Activated T-cell treated with anti-CD3 and anti-CD28 coated beads, Interleukin-2, amount 50 U/mL, for 72 hours (primary cell): ENCODE data around the gene SS18. TPM values are rescaled to one million over a fixed set of nuclear protein-coding genes. Genes with fewer than 3 reads are reported as not detected.

ENCODE experiments used
- ATAC-seq, 2 donors: fragments of 150-1000 bp; cut with Tn5 transposase; replicated peaks in 1 of 2; 2 replicates each; pipeline ENCODE4 v1.10.0; 2021; ENCODE audit warnings: moderate library complexity in 2 of 2, mild to moderate bottlenecking in 1 of 2
- DNase-seq, 2 donors: peaks; one replicate each; pipeline ENCODE4 v3.0.0; 2021 to 2022; ENCODE audit warnings: mixed read lengths in 1 of 2
- H3K27ac Mint-ChIP-seq: one replicate; pipeline ENCODE4 v1.8.0; 2022; ENCODE audit warnings: mild to moderate bottlenecking, moderate library complexity, mixed read lengths
- H3K27me3 Mint-ChIP-seq: one replicate; pipeline ENCODE4 v1.8.0; 2022; ENCODE audit warnings: low read depth, mixed read lengths
- H3K36me3 Mint-ChIP-seq, 2 donors: one replicate each; pipeline ENCODE4 v1.8.0; 2022; ENCODE audit warnings: mixed read lengths in 2 of 2, mild to moderate bottlenecking in 1 of 2; ENCODE audit not compliant: insufficient read depth in 2 of 2
- H3K4me1 Mint-ChIP-seq: one replicate; pipeline ENCODE4 v1.8.0; 2022; ENCODE audit warnings: low read depth, mixed read lengths
- H3K4me3 Mint-ChIP-seq, 2 donors: one replicate each; pipeline ENCODE4 v1.8.0; 2022; ENCODE audit warnings: mild to moderate bottlenecking in 2 of 2, mixed read lengths in 2 of 2, moderate library complexity in 2 of 2
- H3K9me3 Mint-ChIP-seq, 2 donors: one replicate each; pipeline ENCODE4 v1.8.0; 2022; ENCODE audit warnings: mixed read lengths in 2 of 2
- total RNA-seq, 2 donors: library from RNA; stranded (reverse); gene quantifications; one replicate each; pipeline ENCODE4 v1.2.3, GENCODE V29; 2022

The SS18 gene
- total RNA-seq, 2 donors from 2014 or later = 58.6 to 59.9 TPM

- Mint-ChIP-seq H3K27me3 (no peaks in the 10 kb centered on the region), H3K4me3 (no peak overlapping the region), H3K9me3 (peaks cover 0 to 2% of the 10 kb centered on the region in 2 donors), H3K36me3 (peaks cover 0 to 7% of the 10 kb centered on the region in 2 donors), H3K27ac (peak overlapping the region; percentile 76), H3K4me1 (no peaks in the 10 kb centered on the region)
- DNase-seq (no peak), ATAC-seq (no peak)
Observed at GRCh38 chr18:26008619-26009018, 81.8 kb downstream of the SS18 start.

GRCh38 chr18:26008096-26008495 lies 82.3 kb downstream of the SS18 start:
- Mint-ChIP-seq H3K27me3 (no peaks in the 10 kb centered on the region), H3K27ac (peak overlapping the region; percentile 58), H3K9me3 (peaks cover 0 to 2% of the 10 kb centered on the region in 2 donors), H3K36me3 (peaks cover 0 to 7% of the 10 kb centered on the region in 2 donors), H3K4me3 (no peak overlapping the region), H3K4me1 (no peaks in the 10 kb centered on the region)
- DNase-seq (no peak), ATAC-seq (no peak)

- peaks cover 0 to 5% of the 10 kb centered on the region in 2 donors for H3K36me3 Mint-ChIP-seq
- no peak overlapping the region for H3K27ac Mint-ChIP-seq
- no peak overlapping the region for H3K4me3 Mint-ChIP-seq
- H3K4me1 Mint-ChIP-seq = no peaks in the 10 kb centered on the region
- ATAC-seq (no peak), DNase-seq (no peak)
- peaks cover 0 to 2% of the 10 kb centered on the region in 2 donors for H3K9me3 Mint-ChIP-seq
- H3K27me3 Mint-ChIP-seq = no peaks in the 10 kb centered on the region
Observed at GRCh38 chr18:26005950-26006349, 84.5 kb downstream of the SS18 start.

- H3K27me3 Mint-ChIP-seq = no peaks in the 10 kb centered on the region
- H3K4me3 Mint-ChIP-seq = no peak overlapping the region
- no peak overlapping the region for H3K27ac Mint-ChIP-seq
- DNase-seq (no peak), ATAC-seq (no peak)
- H3K9me3 Mint-ChIP-seq = no peaks in the 10 kb centered on the region
- no peaks in the 10 kb centered on the region for H3K4me1 Mint-ChIP-seq
- no peaks in the 10 kb centered on the region for H3K36me3 Mint-ChIP-seq
Observed at GRCh38 chr18:26004832-26005231, 85.6 kb downstream of the SS18 start.

- Mint-ChIP-seq H3K27ac (no peak overlapping the region), H3K4me3 (no peak overlapping the region), H3K36me3 (no peaks in the 10 kb centered on the region), H3K9me3 (peaks cover 0 to 3% of the 10 kb centered on the region in 2 donors), H3K4me1 (no peaks in the 10 kb centered on the region), H3K27me3 (no peaks in the 10 kb centered on the region)
- ATAC-seq = no peak
- no peak for DNase-seq
Observed at GRCh38 chr18:26003817-26004216, 86.6 kb downstream of the SS18 start.

GRCh38 chr18:26003356-26003755 lies 87.1 kb downstream of the SS18 start:
- H3K4me3 Mint-ChIP-seq = no peak overlapping the region
- ATAC-seq (no peak), DNase-seq (no peak)
- no peak overlapping the region for H3K27ac Mint-ChIP-seq
- no peaks in the 10 kb centered on the region for H3K27me3 Mint-ChIP-seq
- H3K36me3 Mint-ChIP-seq = no peaks in the 10 kb centered on the region
- H3K4me1 Mint-ChIP-seq = no peaks in the 10 kb centered on the region
- H3K9me3 Mint-ChIP-seq = peaks cover 0 to 3% of the 10 kb centered on the region in 2 donors

GRCh38 chr18:26002375-26002910 lies 88.0 kb downstream of the SS18 start:
- ATAC-seq (no peak), DNase-seq (no peak)
- no peak overlapping the region for H3K27ac Mint-ChIP-seq
- no peaks in the 10 kb centered on the region for H3K4me1 Mint-ChIP-seq
- H3K4me3 Mint-ChIP-seq = no peak overlapping the region
- H3K36me3 Mint-ChIP-seq = no peaks in the 10 kb centered on the region
- peaks cover 0 to 3% of the 10 kb centered on the region in 2 donors for H3K9me3 Mint-ChIP-seq
- no peaks in the 10 kb centered on the region for H3K27me3 Mint-ChIP-seq

GRCh38 chr18:25998461-25998860 lies 92.0 kb downstream of the SS18 start:
- H3K27ac Mint-ChIP-seq = no peak overlapping the region
- DNase-seq (no peak), ATAC-seq (no peak)
- no peaks in the 10 kb centered on the region for H3K4me1 Mint-ChIP-seq
- no peaks in the 10 kb centered on the region for H3K27me3 Mint-ChIP-seq
- H3K4me3 Mint-ChIP-seq = no peak overlapping the region
- peaks cover 0 to 3% of the 10 kb centered on the region in 2 donors for H3K9me3 Mint-ChIP-seq
- no peaks in the 10 kb centered on the region for H3K36me3 Mint-ChIP-seq

- no peaks in the 10 kb centered on the region for H3K4me1 Mint-ChIP-seq
- H3K27ac Mint-ChIP-seq = no peak overlapping the region
- H3K27me3 Mint-ChIP-seq = no peaks in the 10 kb centered on the region
- DNase-seq = no peak
- H3K9me3 Mint-ChIP-seq = no peaks in the 10 kb centered on the region
- no peak overlapping the region for H3K4me3 Mint-ChIP-seq
- no peak for ATAC-seq
- H3K36me3 Mint-ChIP-seq = no peaks in the 10 kb centered on the region
Observed at GRCh38 chr18:25992566-25992965, 97.8 kb downstream of the SS18 start.

GRCh38 chr18:25990473-25990872 lies 99.9 kb downstream of the SS18 start:
- H3K36me3 Mint-ChIP-seq = no peaks in the 10 kb centered on the region

GRCh38 chr18:25985707-25986394 lies 104.6 kb downstream of the SS18 start:
- DNase-seq (no peak), ATAC-seq (no peak)
- Mint-ChIP-seq H3K36me3 (no peaks in the 10 kb centered on the region), H3K27me3 (peaks cover 8% of the 10 kb centered on the region), H3K27ac (no peak overlapping the region), H3K4me1 (no peaks in the 10 kb centered on the region), H3K4me3 (no peak overlapping the region), H3K9me3 (no peaks in the 10 kb centered on the region)

More at GRCh38 chr18:25990473-25990872, 99.9 kb downstream of the SS18 start:
- Mint-ChIP-seq H3K4me1 (no peaks in the 10 kb centered on the region), H3K27me3 (no peaks in the 10 kb centered on the region), H3K4me3 (no peak overlapping the region), H3K9me3 (no peaks in the 10 kb centered on the region), H3K27ac (no peak overlapping the region)
- ATAC-seq = no peak
- no peak for DNase-seq

- H3K9me3 Mint-ChIP-seq = no peaks in the 10 kb centered on the region
- no peaks in the 10 kb centered on the region for H3K4me1 Mint-ChIP-seq
- ATAC-seq = no peak
- no peaks in the 10 kb centered on the region for H3K36me3 Mint-ChIP-seq
- peaks cover 8% of the 10 kb centered on the region for H3K27me3 Mint-ChIP-seq
- no peak for DNase-seq
- H3K4me3 Mint-ChIP-seq = no peak overlapping the region
- H3K27ac Mint-ChIP-seq = no peak overlapping the region
Observed at GRCh38 chr18:25983730-25984129, 106.7 kb downstream of the SS18 start.

GRCh38 chr18:25982961-25983360 lies 107.5 kb downstream of the SS18 start:
- DNase-seq (no peak), ATAC-seq (no peak)
- Mint-ChIP-seq H3K36me3 (no peaks in the 10 kb centered on the region), H3K27ac (no peak overlapping the region), H3K9me3 (no peaks in the 10 kb centered on the region), H3K4me3 (no peak overlapping the region), H3K27me3 (peaks cover 8% of the 10 kb centered on the region), H3K4me1 (no peaks in the 10 kb centered on the region)

- no peaks in the 10 kb centered on the region for H3K9me3 Mint-ChIP-seq
- H3K4me1 Mint-ChIP-seq = no peaks in the 10 kb centered on the region
- H3K27me3 Mint-ChIP-seq = peaks cover 8% of the 10 kb centered on the region
- H3K36me3 Mint-ChIP-seq = no peaks in the 10 kb centered on the region
- ATAC-seq = no peak
- H3K27ac Mint-ChIP-seq = no peak overlapping the region
- no peak overlapping the region for H3K4me3 Mint-ChIP-seq
- DNase-seq = no peak
Observed at GRCh38 chr18:25982153-25982552, 108.3 kb downstream of the SS18 start.
